Cerebellar cortex (tissue), 1 donor: ENCODE measurements around the gene C12orf60.

Experiments used
- DNase-seq: peaks from one replicate; pipeline ENCODE4 v3.0.0-alpha.2; 2015; ENCODE audit warnings: low spot score

The C12orf60 gene

GRCh38 chr12:14836336-14837210 lies 33.1 kb downstream of the C12orf60 start:
- no peak for DNase-seq

DNA sequence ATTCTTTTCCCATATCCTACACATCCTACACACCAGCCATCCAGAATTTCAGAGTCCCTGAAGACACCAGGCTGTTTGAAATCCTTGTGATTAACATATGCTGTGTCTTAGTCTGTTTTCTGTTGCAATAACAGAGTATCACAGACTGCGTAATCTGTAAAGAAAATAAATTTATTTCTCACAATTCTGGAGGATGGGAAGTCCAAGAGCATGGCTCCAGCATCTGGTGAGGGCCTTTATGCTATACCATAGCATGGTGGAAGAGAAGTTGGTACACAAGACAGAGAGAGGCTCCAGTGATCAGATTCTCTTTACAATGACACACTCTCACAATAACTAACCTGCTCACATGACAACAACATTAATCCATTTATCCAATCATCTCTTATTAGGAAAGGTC lies 35.8 kb downstream of the C12orf60 start:
- no peak for DNase-seq

DNA sequence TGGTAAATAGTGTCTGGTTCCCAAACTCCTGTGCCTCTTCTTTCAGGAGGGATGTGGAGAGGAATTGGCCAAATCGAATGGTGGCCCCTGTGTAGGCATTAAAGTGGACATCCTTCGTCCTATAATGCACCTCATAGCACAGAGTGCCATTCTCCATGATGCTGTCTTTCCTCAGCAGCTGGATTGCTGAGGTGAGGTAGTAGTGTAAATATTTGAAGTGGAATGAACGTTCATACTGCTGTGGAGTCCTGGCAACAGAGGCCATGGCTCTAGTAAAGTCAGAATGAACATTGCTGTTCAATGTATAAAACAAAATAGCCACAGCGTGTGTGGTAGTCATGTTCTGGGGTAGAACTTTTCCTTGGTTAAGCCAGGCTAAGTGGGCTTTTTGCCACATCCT lies 37.1 kb downstream of the C12orf60 start:
- DNase-seq, result no peak

DNA sequence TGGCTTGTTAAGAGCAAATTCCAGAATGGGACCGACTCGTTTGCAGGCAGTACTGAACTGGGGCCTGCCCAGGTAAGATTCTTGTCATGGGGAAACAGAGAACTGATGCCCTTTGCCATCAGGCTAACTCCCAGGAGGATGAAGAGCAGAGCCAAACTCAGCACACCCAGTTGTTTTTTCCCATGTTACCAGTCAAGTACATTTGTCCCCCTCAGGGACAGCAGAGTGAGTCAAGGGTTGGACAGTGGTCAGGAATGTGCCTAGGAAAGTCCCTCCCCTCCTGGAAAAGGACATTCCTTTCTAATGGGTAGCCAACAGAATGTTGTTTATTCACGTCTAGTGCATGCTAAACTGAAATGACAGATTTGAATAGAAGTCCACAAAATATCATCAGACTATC lies 38.3 kb downstream of the C12orf60 start:
- no peak for DNase-seq

DNA sequence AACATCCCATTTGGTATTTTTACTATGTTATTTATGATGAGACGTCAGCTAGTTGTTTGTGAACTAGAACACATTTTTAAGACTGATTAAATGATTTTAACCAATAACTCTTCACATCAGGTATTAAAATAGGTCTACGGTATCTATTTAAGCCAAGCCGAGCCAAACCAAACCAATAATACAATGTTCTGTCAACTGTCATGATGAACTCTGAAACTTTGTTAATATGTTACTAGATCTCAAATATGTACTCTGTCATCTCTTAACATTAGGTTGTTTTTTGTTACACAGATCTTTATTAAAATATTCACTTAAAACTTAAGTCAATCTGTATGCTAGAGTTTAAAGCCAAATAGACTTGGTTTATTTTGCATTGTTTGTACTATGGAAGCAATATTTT lies 38.8 kb downstream of the C12orf60 start:
- DNase-seq, result no peak

- DNase-seq, result no peak
These were observed 40.0 kb downstream of the C12orf60 start, which contains the start of gene ART4 for GRCh38 chr12:14843425-14843887. Gene ART4 (minus strand): TSS chr12:14843526. CDS start chr12:14843113, 413 bp downstream.

- DNase-seq, result no peak
These were observed 40.9 kb downstream of the C12orf60 start for GRCh38 chr12:14844401-14844800.

DNA sequence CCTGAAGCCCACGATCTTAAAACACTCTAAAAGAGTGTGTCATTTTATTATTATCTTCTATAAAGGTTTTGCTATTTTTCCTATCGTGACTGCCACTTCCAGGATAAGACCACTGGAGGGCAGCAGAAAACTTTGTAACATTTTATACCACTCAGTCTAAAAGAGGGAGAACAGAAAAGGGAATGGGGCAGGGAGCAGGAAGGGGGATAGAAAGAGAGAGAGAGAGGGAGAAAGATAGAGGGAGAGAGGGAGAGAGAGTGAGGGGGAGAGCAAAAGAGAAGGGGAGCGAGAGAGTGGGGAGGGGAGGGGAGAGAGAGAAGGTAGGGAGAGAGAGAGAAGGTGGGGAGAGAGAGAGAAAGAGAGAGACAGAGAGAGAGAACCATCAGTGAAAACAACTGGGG lies 41.9 kb downstream of the C12orf60 start:
- DNase-seq, result peak; percentile 73

- no peak for DNase-seq
These were observed 42.6 kb downstream of the C12orf60 start for GRCh38 chr12:14846042-14846587.

- DNase-seq, result no peak
These were observed 43.6 kb downstream of the C12orf60 start for GRCh38 chr12:14846876-14847580.

DNA sequence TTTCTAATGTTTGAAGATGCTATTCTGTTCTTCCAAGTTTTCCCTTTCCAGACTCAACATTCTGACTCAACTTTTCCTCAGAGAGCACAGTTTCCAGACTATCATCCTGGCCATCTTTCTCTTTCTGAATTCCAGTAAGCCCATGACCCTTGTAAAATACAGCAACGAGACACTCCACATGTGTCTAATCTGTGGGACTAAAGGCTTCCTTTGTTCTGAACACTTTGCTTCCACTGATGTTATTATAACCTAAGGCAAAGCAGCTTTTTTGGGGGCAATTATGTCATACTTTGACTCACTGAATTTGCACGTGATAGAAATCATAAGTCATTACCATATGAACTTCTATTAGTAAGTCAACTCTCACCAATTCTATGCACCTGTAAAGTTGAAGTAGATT lies 46.2 kb downstream of the C12orf60 start:
- DNase-seq, result no peak

GRCh38 chr12:14850929-14851663 lies 47.6 kb downstream of the C12orf60 start:
- no peak for DNase-seq

DNA sequence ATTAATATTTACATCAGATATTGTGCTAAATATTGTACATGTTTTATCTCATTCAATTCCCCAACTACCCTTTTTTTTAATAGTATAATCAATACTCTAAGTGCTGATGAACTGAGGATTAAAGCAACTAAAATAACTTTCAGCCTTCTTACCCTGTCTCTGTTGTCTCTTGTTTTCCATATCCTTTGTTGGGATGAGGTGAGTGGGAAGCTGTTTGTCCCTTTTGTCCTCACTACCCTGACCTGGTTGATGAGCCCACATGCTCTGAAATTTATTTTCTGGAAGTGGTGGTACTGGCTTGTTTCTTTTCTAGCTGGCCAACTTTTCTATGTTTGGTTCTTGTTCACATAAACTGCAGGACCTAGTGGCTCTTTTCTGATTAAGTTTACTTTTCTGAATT lies 49.4 kb downstream of the C12orf60 start:
- no peak for DNase-seq

GRCh38 chr12:14853961-14854360 lies 50.5 kb downstream of the C12orf60 start:
- no peak for DNase-seq

DNA sequence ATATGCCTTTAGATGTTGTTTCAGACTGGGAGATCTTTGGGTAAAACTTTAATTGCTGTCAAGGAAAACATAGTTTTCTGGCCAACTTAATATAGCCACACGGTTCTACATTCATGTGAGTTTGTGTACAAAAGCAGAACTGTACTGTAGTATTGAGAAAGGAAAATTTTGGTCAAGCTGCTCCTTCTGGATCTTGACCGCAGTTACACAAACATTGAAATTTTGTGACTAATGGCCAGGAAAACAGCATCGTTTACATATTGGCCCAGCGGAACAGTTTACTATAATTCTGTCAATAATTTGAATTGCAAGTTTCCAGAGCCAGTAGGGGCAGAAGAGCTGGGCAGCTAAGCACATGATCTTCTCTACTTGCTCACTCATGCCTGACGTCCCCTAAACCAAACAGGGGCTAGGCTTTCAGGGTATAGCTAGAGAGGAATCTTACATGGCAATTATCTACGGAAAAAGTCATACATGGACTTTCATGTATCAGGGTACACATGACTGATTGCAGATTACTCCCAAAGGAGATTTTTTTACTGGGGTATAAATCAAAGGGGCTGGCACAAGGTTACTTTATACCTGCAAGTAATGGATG lies 51.2 kb downstream of the C12orf60 start:
- no peak for DNase-seq

DNA sequence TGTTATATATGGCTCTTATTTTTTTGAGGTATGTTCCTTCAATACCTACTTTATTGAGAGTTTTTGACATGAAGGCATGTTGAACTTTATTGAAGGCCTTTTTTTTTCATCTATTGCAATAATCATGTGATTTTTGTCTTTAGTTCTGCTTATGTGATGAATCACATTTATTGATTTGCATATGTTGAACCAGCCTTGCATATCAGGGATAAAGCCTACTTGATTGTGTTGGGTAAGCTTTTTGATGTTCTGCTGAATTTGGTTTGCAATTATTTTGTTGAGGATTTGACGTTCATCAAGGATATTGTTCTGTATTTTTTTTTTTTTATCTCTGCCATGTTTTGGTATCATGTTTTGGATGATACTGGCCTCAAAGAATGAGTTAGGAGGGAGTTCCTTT lies 55.0 kb downstream of the C12orf60 start:
- DNase-seq, result no peak

DNA sequence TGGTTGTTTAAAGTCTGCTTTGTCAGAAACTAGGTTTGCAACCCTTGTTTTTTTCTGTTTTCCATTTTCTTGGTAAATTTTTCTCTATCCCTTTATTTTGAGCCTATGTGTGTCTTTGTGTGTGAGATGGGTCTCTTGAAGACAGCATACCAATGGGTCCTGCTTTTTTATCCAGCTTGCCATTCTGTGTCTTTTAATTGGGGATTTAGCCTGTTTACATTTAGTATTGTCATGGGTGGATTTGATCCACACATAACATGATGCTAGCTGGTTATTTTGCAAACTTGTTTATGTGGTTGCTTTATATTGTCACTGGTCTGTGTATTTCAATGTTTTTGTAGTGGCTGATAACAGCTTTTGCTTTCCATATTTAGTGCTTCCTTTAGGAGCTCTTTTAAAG lies 57.0 kb downstream of the C12orf60 start:
- DNase-seq, result no peak

- no peak for DNase-seq
These were observed 65.5 kb downstream of the C12orf60 start for GRCh38 chr12:14868916-14869506.

DNA sequence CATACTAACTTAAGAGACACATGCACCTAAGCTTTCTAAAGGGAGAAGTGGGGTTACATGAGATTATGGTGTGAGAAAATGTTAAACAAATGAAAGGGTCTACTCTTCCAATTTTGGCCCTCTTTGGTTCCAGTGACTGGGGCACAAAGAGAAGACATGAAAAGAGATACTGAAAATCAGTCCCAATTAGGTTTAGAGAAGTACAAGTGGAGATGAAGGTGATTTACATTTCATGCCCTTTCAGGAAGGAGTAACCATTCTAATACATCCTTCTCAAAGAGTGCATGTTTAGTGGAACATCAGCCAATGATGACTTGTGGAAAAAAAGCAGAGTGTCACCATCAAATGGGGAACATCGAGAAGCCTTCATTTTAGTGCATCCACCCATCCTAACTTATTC lies 67.8 kb downstream of the C12orf60 start:
- DNase-seq, result no peak

GRCh38 chr12:14871886-14872285 lies 68.4 kb downstream of the C12orf60 start:
- DNase-seq, result peak; percentile 80

GRCh38 chr12:14873440-14874185 lies 70.1 kb downstream of the C12orf60 start:
- peak; percentile 51 for DNase-seq
